GM18870 (cell line): ENCODE results near the gene NAA50.

ENCODE experiments used
- ATAC-seq: cut with Tn5 transposase; IDR thresholded peaks from one replicate; pipeline ENCODE4 v1.9.1; 2021; ENCODE audit warnings: moderate library complexity; ENCODE audit not compliant: unreplicated experiment

NAA50 gene

DNA sequence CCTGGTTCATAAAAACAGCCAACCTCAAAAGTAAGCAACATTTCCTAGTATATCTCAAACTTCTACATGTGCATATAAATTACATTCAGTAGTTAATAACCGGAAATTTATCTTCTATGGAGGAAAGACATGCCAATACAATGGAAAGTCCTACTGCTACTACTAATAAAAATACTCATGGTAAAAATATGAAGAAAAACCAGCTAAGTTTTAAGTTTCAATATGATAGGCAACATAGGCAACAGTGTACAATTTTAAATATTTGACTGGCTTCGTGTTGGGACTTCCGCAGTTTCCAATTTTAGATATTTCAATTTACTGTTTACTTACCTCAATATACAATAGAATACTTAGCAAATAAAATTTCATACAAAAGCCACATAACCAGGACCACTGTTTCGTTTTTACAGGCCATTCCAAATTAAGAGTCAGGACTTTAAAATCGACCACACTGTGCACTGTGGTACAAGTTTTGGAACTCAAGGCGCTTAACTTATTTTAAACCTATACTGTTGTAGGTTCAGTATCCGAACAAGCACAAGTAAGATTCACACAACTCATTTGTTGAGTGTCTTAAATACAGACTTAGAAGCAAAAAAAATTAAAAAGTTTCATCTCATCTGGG lies 2.9 kb downstream of the NAA50 start:
- no peak for ATAC-seq

DNA sequence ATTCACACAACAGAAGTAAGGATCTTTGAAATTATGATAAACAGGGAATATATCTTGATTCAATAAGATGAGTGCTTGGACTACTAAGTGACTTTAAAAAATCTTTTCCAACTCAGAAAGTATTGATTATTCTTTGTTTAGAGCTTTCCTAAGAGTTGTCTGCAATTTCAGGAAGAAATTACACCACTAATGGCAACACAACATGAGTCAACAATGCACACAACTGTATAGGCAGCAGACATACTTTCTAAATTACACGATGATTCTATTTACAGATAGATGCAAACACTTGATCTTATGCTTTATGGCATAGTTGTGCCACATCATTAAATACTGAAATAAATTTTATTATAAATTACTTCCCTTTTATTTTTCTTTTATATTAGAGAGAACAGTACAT lies 4.4 kb downstream of the NAA50 start:
- ATAC-seq: no peak

DNA sequence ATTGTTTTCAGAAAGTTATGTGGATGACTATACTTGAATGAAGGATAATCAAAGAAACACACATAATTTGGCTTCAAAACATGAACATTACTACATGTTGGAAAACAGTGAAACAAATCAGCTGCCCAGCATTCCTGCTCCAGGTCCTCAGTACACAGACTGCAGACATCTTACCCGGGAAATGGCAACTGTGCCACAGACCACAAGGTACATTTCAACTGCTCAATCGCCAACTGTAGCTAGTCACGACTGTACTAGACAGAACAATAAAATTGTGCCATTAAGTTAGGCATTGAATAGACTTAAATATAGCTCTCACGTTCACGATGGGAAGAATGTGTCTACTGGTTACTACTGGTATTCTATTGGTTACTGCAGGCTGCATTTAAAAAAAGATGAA lies 5.0 kb downstream of the NAA50 start:
- ATAC-seq: no peak

DNA sequence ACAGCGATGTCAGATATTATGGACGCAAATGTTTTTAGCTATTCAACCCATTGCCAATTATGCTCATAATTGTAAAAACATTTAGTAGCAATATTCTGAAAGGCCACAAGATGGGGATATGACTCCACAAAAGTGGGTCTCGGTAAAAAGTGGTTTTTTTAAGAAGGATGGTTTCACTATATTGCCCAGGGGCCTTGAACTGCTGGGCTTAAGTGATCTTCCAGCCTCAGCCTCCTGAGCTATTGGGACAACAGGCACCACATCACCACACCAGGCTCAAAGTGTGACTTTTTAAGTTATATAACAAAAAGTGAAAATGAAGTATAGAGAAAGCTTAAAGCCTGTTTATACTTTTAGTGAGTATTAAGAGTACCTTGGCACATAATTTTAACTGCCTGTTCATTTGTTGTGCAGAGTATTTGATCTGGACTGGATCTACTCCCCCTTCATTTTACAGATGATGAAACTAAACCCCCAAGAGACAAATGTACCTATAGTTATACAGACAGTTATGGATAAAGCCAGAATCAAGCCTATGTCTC lies 9.4 kb downstream of the NAA50 start:
- ATAC-seq: peak; percentile 55

DNA sequence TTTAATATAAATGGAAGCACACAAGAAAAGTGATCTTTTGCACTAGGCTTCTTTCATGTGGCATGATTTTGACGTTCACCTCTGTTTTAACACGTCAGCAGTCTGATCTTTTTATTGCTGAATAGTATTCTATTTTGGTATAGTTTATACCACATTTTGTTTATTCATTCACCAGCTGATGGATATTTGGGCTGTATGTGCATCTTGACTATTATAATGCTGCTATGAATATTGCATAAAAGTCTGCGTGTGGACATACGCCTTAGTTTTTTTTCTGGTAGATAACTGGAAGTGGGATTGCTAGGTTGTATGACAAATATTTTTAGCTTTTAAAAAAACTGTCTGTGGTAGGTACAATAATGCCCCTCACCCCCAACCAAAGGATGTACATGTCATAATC lies 14.4 kb downstream of the NAA50 start:
- no peak for ATAC-seq

DNA sequence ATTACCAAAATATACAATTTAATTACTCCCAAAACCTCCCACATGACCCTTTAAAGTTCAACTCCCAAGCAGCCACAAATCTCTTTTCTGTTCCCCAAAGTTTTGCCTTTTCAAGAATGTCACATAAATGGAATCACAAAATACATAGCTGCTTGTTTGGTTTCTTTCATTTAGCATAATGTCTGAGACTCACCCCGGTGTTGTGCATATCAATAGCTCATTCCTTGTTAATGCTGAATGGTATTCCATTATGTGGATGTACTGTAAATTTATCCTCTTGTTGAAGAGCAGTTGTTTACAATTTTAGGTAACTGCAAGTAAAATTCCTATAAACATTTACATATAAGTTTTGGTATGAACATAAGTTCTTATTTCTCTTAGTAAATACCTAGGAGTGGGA lies 15.5 kb downstream of the NAA50 start:
- ATAC-seq: no peak

DNA sequence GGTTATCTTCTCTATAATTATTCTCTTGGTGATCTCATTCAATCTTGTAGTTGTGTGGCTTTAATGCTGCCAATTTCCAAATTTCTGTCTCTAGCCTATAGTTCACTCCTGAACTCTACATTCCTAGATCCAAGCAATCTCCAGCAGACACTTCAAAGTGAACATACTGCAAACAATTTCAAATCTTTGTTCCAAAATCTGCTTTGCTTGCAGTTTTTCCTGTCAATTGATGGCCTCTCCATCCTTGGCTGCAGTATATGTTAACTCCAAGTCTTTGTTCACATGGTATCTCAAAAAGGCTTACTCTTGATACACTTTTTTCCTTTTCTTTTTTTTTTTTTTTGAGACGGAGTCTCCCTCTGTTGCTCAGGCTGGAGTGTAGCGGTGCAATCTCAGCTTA lies 17.4 kb downstream of the NAA50 start:
- no peak for ATAC-seq

DNA sequence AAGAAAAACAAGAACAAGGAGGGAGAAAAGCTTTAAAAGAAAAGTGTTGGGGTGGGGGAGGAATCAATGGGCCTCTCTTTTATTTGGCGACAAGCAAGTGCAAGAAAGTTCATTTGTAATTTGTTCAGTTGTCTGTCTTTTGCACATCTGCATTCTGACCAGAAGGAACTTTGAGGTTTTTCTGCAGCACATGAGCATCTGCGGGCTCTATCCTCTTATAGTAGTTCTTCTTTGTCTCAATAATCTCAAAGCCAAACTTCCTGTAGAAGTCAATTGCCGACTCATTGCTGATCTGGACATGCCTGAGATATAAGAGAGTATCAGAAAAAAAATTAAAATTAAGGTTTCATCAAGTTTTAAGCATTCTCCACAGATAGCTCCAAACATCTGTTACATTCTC lies 24.4 kb downstream of the NAA50 start:
- no peak for ATAC-seq

DNA sequence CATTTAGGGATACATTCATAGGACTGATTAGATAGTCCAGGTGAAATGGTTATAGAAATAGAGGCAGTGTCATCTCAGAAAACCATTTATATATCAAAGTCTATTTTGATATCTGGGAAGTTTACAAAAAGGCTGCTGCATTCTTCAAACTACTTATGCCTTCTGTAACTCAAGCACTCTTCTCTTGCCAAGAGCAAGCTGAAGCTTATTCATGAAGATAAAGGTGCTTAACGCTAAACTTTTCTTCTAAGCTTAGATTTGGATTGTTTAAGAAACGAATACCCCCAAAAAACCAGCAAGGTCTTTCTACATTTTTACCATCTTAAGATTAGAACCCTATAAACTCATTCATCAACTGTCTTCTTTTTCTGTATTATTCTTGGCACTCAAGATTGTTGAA lies 26.3 kb downstream of the NAA50 start:
- no peak for ATAC-seq

DNA sequence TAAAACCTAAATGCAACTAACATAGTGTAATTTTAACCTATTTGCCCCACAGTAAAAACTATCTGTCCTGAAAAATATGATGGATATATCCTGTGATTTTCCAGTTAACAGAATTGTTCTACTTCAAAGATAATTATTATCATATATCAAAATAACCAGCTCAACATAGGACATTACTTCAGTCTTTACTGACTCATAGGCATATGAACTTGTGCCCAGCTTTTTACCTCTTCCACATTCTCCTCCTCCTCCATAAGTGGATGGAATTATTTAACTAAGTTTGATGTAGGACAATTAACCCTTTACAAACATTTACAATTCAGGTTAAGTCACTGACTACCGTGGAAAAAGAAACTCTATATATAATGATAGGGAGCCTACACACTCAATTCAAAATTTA lies 26.8 kb downstream of the NAA50 start:
- no peak for ATAC-seq

DNA sequence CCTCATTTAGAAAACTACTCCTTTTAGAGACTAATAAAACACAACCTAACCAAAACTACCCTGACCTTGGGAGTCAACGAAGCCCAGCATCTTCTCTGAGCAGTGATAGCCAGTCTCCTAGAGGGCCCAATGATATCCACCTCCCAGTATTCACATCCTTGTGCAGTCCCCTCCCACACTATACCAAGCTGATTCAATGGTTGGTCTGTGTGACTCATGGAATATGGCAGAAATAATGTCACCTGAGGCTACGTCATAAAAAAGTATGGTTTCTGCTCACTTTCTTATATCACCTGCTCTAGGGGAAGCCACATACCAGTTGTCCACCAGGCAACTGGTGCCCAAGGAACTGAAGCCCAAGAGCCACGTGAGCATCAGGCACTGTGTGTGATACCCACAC lies 28.2 kb downstream of the NAA50 start:
- no peak for ATAC-seq

DNA sequence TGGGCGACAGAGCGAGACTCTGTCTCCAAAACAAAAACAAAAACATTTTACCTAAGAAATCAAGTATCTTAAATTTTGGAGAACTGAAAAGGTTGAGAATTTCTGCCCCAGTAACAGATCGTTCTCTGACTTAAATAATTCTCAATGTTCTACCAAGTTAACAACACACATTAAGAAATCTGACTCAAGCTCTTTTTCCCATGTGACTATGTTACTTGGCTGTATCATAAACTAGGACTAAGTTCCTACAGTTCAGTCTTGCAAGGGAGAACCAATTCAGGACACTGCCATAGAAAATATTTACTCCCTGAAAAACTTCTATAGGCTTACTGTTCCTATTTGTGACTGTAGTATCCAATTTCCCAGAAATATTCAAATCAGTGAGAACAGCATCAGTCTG lies 28.7 kb downstream of the NAA50 start:
- no peak for ATAC-seq

DNA sequence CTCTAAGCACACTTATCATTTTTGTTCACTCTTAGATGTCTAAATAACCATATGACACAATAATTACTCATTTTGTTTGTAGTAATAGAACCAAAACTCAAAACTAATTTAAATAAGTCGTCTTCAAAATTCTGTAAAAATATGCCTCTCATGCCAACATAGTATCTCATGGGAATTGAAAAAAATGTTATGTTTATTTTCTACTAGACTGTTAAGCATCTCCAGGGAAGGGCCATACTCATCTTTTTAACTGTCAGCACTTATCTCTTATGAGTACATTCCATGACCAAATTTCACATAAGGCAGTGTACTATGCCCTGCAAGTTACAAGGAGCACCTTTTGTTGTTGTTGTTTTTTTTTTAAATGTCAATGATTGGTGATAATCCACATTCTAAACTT lies 31.3 kb downstream of the NAA50 start:
- no peak for ATAC-seq

DNA sequence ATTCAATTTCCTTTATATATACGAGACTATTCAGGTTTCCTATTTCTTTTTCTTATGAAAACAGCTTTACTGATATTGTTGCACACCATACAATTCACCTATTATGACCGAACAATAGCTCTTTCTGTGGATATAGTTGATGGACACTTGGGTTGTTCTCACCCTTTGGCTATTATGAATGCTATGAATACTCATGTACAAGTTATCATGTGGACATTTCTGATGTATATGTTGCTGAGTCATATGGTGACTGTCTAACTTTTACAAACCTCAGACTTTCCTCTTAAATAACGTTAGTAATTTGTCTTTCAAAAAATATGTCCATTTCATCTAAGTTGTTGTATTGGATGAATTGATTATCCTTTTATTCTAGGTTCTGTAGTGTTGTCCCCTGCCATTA lies 33.9 kb downstream of the NAA50 start:
- no peak for ATAC-seq

DNA sequence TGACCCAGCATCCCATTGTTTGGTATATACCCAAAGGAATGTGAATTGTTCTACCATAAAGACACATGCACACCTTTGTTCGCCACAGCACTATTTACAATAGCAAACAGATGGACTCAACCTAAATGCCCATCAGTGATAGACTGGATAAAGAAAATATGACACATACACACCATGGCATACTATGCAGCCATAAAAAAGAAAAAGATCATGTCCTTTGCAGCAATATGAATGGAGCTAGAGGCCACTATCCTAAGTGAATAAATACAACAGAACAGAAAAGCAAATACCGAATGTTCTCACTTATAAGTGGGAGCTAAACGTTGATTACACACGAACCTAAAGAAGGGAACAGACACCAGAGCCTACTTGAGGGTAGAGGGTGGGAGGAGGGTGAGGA lies 38.2 kb downstream of the NAA50 start:
- no peak for ATAC-seq

DNA sequence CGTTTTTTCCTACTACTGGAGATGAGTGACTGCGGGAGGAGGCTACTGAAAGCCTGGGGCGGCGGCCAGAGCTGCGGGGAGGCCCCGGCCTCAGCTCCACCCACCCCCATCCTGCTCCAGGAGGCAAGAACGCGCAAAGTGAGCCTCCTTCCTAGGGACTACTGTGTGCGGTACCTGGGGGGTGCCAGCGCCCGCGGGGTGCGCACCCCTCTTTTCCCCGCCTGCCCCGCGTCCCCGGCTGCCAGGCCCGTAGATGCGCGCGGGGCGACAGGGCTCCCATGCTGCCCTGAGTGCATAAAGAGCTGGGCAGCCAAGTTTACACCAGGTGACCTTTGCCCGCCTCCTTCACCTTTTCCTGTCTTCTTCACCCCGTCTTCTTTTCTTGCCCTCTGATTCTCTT lies 47.1 kb downstream of the NAA50 start:
- no peak for ATAC-seq

DNA sequence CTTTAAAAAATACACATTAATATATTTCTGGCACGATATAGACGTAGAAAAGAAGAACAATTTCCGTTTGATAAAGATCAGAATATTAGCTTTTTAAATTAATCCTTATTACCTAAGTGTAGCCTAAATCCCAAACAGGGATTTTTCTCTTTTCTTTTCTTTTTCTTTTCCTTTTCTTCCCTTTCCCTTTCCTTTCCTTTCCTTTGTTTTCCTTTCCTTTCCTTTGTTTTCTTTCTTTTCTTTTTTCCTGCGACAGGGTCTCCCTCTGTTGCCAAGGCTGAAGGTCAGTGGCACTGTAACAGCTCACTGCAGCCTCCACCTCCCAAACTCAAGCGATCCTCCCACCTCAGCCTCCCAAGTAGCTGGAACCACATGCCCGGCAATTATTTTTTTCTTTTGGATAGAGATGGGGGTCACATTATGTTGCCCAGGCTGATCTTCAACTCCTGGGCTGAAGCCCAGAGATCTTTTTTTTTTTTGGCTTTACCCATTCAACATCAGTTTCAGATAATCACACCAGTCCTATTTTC lies 47.8 kb downstream of the NAA50 start:
- ATAC-seq: no peak

DNA sequence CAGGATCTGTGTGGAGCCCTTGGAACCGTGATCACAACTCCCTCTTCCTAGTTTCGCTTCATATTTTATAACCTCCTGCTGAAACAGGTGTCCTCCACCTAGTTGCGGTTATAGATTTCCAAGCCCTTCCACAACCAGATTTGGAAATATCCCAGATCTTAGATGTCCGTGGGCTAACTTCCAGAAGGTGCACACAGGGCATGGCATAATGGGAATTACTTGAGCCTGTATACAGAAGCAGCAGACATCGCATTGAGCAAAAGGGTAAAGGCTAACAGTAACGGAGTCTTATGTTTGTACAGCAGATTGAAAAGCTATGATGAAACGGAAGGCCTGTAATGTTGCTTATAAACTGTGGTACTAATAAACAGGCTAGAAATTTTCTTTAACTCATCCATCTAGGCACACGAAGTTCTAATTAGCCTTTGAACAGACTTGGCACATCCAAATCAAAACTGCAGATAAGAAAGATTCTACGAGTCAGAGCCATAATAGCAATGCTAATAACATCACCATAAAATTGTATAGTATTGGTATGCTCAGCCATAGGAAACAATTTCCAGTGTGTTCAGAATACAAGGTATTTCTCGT lies 48.5 kb downstream of the NAA50 start:
- no peak for ATAC-seq

DNA sequence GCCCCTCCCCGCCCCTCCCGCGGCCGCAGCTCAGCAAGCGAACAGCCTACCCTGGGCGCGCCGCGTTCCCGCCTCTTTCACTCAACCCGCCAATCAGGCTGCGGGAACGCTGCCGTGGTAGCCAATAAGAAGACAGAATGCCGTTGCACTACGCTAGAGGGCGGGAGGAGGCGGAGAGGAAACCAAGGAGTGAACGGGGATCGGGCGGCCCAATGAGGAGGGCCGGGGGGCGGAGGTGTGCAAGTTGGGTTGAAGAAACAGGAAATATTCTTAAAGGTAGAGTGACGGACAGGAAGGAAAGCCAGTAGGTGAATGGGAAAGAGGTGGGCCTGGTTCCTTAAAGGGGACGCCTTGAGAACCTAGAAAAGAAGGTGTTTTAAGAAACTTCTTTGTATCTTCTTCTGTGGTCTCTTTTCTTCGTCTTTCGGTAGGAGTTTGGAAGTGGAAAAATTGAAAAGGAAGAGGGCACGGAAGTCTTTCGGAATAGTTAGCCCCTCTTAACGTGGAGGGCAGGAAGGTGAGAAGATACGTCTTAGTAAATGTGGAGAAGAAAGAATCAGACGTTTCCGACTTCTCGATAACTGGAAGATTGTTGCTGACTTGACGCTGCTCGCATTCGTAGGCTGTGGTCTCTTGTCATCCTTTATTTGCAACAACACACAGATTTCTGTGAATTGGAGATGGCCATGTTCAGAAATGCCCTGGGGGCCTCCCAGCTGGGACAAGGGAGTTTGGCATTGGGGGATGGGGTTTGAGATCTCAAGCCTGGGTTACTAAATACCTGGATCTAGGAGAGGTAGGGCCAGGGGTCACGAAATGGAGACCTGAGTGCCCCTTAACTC lies 49.2 kb downstream of the NAA50 start:
- ATAC-seq: peak; percentile 98

DNA sequence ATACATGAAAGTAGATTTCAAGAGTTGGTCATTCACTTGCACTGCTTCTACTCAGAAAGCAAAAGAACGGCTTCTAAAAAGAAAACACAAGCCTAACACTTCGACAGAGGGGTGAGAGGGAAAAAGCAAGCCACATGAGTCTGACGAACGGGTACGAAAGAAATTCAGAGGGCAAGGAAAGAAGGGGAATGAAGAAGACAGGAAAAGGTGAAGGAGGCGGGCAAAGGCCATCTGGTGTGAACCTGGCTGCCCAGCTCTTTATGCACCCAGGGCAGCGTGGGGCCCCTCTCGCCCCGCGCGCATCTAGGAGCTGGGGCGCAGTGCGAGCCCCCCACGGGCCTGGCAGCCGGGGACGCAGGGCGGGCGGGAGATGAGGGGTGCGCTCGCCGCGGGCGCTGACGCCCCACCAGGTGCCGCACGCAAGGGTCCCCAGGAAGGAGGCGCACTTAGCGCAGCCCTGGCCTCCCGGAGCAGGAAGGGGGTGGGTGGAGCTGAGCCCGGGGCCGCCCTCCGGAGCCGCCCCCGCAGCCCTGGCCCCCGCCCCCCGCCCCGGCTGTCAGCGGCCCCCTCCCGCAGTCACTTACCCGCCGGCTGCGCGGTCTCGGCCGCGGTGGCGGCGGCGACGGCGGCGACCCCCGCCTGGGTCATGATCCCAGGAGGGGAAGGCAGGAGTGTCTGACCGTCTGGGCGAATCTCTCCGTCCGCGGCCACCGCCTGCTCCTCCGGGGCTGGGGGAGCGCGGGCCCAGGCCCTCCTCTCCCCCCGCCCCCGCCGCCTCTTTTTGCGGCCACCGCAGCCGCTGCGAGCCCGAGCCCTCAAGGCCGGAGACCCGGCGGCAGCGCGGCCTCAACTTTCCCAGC lies 50.0 kb downstream of the NAA50 start, which contains the start of gene USF3:
TSS of gene USF3 (minus strand) at position 857 of the 860 bp plus-strand sequence. CDS start 21,764 bp downstream, outside the sequence.
- peak; percentile 23 for ATAC-seq

DNA sequence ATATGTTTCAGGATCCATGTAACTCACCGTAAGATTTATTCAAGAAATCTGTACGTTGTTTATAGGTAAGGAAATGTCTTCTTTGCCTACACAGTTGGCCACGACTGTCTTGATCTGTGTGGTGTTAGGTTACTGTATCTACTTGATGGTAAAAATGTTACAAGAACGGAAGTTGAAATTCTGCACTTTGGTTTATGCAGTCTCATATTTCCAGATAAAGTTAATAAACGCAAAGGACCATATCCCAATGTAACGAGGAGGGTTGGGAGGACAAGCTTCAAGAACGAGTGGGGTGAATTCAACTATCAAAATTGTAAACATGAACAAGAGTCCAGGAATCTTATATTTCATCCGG lies 50.6 kb downstream of the NAA50 start:
- ATAC-seq: no peak
